Measurements from ENCODE around the gene TRABD2A.
A peak's percentile ranks its signal among the peaks of the same experiment; 100 is the strongest.
"Not testable (repeated sequence)": the region's sequence is repeated elsewhere in the genome, so short reads cannot be mapped to it uniquely, and the experiment has no call there.

Gene TRABD2A

DNA sequence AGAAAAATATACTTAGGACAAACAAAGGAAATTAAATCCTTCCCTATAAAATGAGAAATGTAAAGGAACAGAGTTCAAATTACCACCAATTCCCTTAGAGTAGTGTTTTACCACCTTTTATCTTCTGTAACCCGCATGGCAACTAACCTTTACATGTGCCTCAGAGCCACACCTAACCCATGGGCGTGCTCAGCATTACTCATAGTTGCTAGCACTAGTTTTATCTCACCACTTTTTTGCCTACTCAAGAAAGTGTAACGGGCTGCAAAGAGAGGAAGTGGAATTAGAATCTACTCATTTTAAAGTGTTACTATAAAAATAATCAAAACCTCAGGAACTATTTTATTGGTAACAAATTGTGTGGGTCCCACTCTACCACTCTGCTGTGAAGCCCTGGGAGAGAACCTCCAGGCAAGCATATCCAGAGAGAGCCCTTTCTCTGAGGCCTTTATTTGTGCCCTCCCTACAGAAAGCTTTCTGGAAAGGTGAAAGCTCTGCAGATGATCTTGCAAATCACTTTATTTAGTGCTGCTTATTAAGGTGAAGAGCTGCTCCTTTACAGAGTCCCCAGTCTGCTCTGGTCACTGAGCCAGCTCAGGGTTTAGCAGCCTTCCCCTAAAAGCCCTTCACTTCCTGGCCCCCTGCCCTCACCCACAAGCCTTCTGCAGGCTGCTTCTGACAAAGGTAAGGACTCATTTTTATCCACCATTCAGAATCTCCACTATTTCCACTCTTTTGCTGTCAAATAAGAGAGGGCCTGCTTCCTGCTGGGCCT is 98.8 kb downstream of the TRABD2A start:
- no peak overlapping the region for H3K4me3 ChIP-seq (replicated peaks; ENCODE audit: low read depth, low read length)
- no peak for DNase-seq (ENCODE audit: low read depth)
- no peak for TF ChIP-seq CTCF (IDR thresholded peaks at IDR 0.05; ENCODE audit: low read length, missing control alignments)

- no peak overlapping the region for H3K4me3 ChIP-seq (replicated peaks; ENCODE audit: low read depth, low read length)
- no peak for DNase-seq (ENCODE audit: low read depth)
- no peak for TF ChIP-seq CTCF (IDR thresholded peaks at IDR 0.05; ENCODE audit: low read length, missing control alignments)
These were observed 101.1 kb downstream of the TRABD2A start for GRCh38 chr2:84779781-84780180.

DNA sequence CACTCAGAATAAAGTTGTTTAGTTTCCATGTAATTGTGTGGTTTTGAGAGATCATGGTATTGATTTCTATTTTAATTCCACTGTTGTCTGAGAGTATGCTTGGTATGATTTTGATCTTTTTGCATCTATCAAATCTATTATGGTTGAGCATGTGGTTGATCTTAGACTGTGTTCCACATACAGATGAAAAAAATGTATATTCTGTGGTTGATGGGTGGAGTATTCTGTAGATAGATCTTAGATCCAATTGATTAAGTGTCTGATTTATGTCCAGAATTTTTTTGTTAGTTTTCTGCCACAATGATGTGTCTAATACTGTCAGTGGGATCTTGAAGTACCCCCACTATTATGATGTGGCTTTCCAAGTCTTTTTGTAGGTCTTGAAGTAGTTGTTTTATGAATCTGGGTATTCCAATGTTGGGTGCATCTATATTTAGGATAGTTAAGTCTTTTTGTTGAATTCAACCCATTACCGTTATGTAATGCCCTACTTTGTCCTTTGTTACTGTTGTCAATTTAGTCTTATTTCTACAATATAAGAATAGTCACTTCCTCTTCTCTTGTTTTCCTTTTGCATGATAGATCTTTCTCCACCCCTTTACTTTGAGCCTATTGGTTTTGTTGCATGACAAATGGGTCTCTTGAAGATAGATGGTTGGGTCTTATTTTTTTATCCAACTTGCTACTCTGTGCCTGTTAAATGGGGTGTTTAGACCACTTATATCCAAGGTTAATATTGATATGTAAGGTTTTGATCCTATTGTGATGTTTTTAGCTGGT is 101.8 kb downstream of the TRABD2A start:
- no peak for TF ChIP-seq CTCF (IDR thresholded peaks at IDR 0.05; ENCODE audit: low read length, missing control alignments)
- no peak overlapping the region for H3K4me3 ChIP-seq (replicated peaks; ENCODE audit: low read depth, low read length)
- DNase-seq (ENCODE audit: low read depth) = no peak

- TF ChIP-seq CTCF (IDR thresholded peaks at IDR 0.05; ENCODE audit: low read length, missing control alignments) = no peak
- no peak overlapping the region for H3K4me3 ChIP-seq (replicated peaks; ENCODE audit: low read depth, low read length)
- peak; percentile 9 for DNase-seq (ENCODE audit: low read depth)
These were observed 104.9 kb downstream of the TRABD2A start for GRCh38 chr2:84776011-84776410.

DNA sequence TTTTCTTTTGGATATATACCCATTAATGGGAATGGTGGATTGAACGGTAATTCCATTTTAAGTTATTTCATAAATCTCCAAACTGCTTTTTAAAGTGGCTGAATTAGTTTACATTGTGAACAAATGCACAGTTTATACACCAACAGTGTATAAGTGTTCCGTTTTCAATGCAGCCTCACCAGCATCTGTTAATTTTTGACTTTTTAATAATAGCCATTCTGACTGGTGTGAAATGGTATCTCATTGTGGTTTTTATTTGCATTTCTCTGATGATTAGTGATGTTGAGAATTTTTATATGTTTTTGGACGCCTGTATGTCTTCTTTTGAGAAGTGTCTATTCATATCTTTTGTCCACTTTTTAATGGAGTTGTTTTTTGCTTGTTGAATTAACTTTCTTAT is 107.3 kb downstream of the TRABD2A start:
- DNase-seq (ENCODE audit: low read depth); H3K4me3 ChIP-seq (replicated peaks; ENCODE audit: low read depth, low read length): not testable (repeated sequence)
